ENCODE data around the gene DPP10. TPM values are rescaled to one million over a fixed set of nuclear protein-coding genes. Genes with fewer than 3 reads are reported as not detected.

The DPP10 gene
- total RNA-seq, 1 donor from 2014 or later: 6.5 TPM

DNA sequence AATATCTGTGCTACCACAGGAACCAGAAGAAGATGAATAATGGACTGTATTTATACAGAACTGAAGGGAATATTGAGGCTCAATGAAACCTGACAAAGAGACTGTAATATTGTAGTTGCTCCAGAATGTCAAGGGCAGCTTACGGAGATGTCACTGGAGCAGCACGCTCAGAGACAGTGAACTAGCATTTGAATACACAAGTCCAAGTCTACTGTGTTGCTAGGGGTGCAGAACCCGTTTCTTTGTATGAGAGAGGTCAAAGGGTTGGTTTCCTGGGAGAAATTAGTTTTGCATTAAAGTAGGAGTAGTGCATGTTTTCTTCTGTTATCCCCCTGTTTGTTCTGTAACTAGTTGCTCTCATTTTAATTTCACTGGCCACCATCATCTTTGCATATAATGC is 1399.9 kb downstream of the DPP10 start:
- Histone ChIP-seq H3K79me2 (ENCODE audit: low read depth) (no peaks in the 10 kb centered on the region), H3K9me3 (ENCODE audit: low read depth) (no peaks in the 10 kb centered on the region), H3K27ac (no peak overlapping the region), H3F3A (ENCODE audit: low read depth) (no peaks in the 10 kb centered on the region), H3K4me2 (no peak overlapping the region), H2AFZ (replicated peaks) (no peak overlapping the region), H3K9ac (no peak overlapping the region), H3K4me1 (no peaks in the 10 kb centered on the region), H3K4me3 (no peak overlapping the region), H4K20me1 (ENCODE audit: low read depth) (no peaks in the 10 kb centered on the region), H3K36me3 (no peaks in the 10 kb centered on the region), H3K27me3 (no peaks in the 10 kb centered on the region)
- H3K4me3 Mint-ChIP-seq: no peak overlapping the region
- TF ChIP-seq EZH2phosphoT487 (IDR thresholded peaks at IDR 0.05) (no peak), EZH2 (IDR thresholded peaks at IDR 0.05) (no peak)
- TF ChIP-seq, protein P1, sequence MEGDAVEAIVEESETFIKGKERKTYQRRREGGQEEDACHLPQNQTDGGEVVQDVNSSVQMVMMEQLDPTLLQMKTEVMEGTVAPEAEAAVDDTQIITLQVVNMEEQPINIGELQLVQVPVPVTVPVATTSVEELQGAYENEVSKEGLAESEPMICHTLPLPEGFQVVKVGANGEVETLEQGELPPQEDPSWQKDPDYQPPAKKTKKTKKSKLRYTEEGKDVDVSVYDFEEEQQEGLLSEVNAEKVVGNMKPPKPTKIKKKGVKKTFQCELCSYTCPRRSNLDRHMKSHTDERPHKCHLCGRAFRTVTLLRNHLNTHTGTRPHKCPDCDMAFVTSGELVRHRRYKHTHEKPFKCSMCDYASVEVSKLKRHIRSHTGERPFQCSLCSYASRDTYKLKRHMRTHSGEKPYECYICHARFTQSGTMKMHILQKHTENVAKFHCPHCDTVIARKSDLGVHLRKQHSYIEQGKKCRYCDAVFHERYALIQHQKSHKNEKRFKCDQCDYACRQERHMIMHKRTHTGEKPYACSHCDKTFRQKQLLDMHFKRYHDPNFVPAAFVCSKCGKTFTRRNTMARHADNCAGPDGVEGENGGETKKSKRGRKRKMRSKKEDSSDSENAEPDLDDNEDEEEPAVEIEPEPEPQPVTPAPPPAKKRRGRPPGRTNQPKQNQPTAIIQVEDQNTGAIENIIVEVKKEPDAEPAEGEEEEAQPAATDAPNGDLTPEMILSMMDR (IDR thresholded peaks at IDR 0.05): no peak
- H3K27ac Mint-ChIP-seq: no peak overlapping the region
- H3K27me3 Mint-ChIP-seq (ENCODE audit: insufficient read depth, low read depth): no peaks in the 10 kb centered on the region
- H3K36me3 Mint-ChIP-seq: no peaks in the 10 kb centered on the region
- DNase-seq (ENCODE audit: low spot score): no peak
- H3K9me3 Mint-ChIP-seq: no peaks in the 10 kb centered on the region
- H3K4me1 Mint-ChIP-seq: peaks cover 7% of the 10 kb centered on the region

DNA sequence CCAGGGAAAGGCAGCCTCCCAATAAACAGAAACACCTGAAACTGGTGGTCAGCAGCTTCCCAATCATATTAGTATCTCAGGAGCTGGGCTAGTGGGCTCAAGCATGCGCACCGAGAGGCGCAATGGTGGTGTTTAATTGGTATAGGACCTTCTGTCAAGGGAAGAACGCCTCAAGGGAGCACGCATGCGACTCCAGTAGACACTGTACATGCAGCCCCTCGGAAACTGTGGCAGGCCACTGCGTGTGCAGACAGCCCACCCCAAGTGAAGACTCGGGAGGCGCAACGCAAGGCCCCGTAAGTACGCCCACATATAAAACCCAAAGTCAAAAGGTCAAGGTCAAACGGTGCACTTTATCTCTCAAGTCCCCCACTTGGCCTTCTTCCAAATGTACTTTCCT is 1405.8 kb downstream of the DPP10 start:
- Mint-ChIP-seq H3K36me3 (no peaks in the 10 kb centered on the region), H3K27ac (no peak overlapping the region), H3K9me3 (no peaks in the 10 kb centered on the region), H3K4me1 (no peaks in the 10 kb centered on the region), H3K4me3 (no peak overlapping the region), H3K27me3 (ENCODE audit: insufficient read depth, low read depth) (no peaks in the 10 kb centered on the region)
- Histone ChIP-seq H3K79me2 (ENCODE audit: low read depth) (no peaks in the 10 kb centered on the region), H3K9me3 (ENCODE audit: low read depth) (no peaks in the 10 kb centered on the region), H3K4me3 (no peak overlapping the region), H3K27me3 (no peaks in the 10 kb centered on the region), H4K20me1 (ENCODE audit: low read depth) (no peaks in the 10 kb centered on the region), H3F3A (ENCODE audit: low read depth) (no peaks in the 10 kb centered on the region), H3K36me3 (no peaks in the 10 kb centered on the region), H3K9ac (no peak overlapping the region), H2AFZ (replicated peaks) (no peak overlapping the region), H3K4me2 (no peak overlapping the region), H3K27ac (no peak overlapping the region), H3K4me1 (no peaks in the 10 kb centered on the region)
- TF ChIP-seq, protein P1 (IDR thresholded peaks at IDR 0.05): no peak
- no peak for TF ChIP-seq EZH2 (IDR thresholded peaks at IDR 0.05)
- no peak for TF ChIP-seq EZH2phosphoT487 (IDR thresholded peaks at IDR 0.05)
- DNase-seq (ENCODE audit: low spot score): no peak

DNA sequence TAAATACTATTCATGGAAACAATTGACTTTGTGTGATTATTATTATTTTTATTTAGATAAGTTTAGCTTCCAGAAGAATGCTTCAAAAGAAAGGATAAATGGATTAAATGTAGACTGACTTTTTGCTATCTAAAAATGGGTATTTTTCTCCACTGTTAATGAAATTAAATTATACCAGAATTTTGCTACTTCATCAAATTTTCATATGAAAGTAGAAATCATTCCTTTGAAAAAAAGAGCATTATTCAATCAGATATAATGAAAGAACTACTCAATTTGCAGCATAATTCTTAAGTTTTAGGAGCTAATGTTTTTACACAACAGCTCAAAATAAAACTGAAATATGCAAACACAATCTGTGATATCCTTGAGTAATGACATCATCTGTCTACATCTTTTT is 1424.6 kb downstream of the DPP10 start:
- no peaks in the 10 kb centered on the region for H3F3A ChIP-seq (ENCODE audit: low read depth)
- H3K36me3 ChIP-seq: no peaks in the 10 kb centered on the region
- H3K9ac ChIP-seq: no peak overlapping the region
- Mint-ChIP-seq H3K9me3 (no peaks in the 10 kb centered on the region), H3K36me3 (no peaks in the 10 kb centered on the region), H3K4me3 (no peak overlapping the region), H3K27ac (no peak overlapping the region), H3K27me3 (ENCODE audit: insufficient read depth, low read depth) (no peaks in the 10 kb centered on the region), H3K4me1 (no peaks in the 10 kb centered on the region)
- no peaks in the 10 kb centered on the region for H3K79me2 ChIP-seq (ENCODE audit: low read depth)
- no peaks in the 10 kb centered on the region for H3K27me3 ChIP-seq
- H3K4me3 ChIP-seq: no peak overlapping the region
- no peak overlapping the region for H2AFZ ChIP-seq (replicated peaks)
- no peak for DNase-seq (ENCODE audit: low spot score)
- H3K9me3 ChIP-seq (ENCODE audit: low read depth): no peaks in the 10 kb centered on the region
- no peak overlapping the region for H3K4me2 ChIP-seq
- H3K4me1 ChIP-seq: no peaks in the 10 kb centered on the region
- H4K20me1 ChIP-seq (ENCODE audit: low read depth): no peaks in the 10 kb centered on the region
- no peak overlapping the region for H3K27ac ChIP-seq
- TF ChIP-seq EZH2phosphoT487 (IDR thresholded peaks at IDR 0.05): no peak
- TF ChIP-seq EZH2 (IDR thresholded peaks at IDR 0.05): no peak
- TF ChIP-seq, protein P1 (IDR thresholded peaks at IDR 0.05): no peak

All from neural progenitor cell (in vitro differentiated cells).